ENCODE measurements around the gene ECI1.

ECI1 gene, protein sequence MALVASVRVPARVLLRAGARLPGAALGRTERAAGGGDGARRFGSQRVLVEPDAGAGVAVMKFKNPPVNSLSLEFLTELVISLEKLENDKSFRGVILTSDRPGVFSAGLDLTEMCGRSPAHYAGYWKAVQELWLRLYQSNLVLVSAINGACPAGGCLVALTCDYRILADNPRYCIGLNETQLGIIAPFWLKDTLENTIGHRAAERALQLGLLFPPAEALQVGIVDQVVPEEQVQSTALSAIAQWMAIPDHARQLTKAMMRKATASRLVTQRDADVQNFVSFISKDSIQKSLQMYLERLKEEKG

DNA sequence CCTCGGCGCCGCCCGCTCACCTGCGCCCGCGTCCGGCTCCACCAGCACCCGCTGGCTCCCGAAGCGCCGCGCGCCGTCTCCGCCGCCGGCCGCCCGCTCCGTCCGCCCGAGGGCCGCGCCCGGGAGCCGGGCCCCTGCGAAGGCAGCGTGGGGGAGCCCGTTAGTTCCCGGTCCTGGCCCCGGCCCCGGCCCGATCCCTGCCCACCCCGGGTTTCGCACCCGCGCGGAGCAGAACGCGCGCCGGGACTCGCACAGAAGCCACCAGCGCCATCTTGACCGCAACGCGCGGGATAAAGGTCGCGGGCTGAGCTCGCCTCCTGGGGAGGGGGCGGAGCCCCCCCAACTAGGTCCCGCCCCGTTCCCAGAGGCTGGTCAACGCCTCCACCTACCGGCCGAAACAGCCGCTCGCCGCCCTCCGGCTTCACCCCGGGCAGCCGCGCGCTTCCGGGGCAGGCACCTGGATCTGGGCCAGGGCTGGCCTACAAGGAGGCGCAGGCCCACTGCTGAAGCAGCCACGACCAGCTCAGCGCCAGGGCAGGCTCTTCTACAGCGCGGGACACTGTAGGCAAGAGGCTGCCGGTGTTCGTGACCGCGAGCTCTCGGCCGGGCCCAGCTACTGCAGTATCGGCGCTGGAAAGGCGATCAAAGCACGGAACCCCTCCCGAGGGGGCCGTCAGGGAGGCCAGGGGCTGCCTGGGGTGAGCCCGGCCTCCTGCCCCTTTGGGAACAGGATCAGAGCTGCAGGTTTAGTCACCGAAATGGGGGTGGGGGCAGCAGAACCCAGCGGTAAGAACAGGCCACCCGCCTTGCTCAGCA lies at the start of gene ECI1:
TSS of gene ECI1 (minus strand) at position 292 of the 816 bp plus-strand sequence. CDS start at position 271, 21 bp downstream.
- TF ChIP-seq EZH2 (IDR thresholded peaks at IDR 0.05), result no peak
- peak; percentile 65 for TF ChIP-seq POLR2AphosphoS5 (IDR thresholded peaks at IDR 0.05; ENCODE audit: borderline replicate concordance, low read depth, low read length)
- TF ChIP-seq FOXP2 (optimal IDR thresholded peaks at IDR 0.05; ENCODE audit: control extremely low read depth, extremely low read length, insufficient read depth), result no peak
- Histone ChIP-seq H3K27ac (peak within 1 kb of the TSS; percentile 31; the same call in 1 of the 2 replicates), H3K9ac (ENCODE audit: insufficient read length) (no peak within 1 kb of the TSS), H3K4me3 (no peak within 1 kb of the TSS), H3K9me3 (ENCODE audit: low read depth, low read length) (no peaks in the 10 kb centered on the region), H3K36me3 (ENCODE audit: insufficient read depth, low read length) (peaks cover 64% of the 10 kb centered on the region)
- no peak for DNase-seq (ENCODE audit: low read depth, low spot score)

DNA sequence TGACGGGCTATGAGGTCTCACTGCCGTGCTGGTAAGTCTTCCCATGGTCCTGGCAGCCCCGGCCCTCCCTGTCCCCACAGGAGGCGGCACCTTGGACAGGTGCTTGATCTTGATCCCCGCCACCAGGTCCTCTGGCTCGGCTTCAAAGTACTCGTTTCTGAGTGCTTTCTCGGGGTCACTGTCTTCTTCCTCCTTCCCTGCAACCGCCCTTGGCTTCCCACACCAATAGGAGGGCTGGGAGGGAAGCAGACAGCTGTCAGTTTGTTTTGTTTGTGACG lies 48.5 kb upstream of the ECI1 start:
- H3K36me3 ChIP-seq (ENCODE audit: insufficient read depth, low read length), result no peaks in the 10 kb centered on the region
- no peak for DNase-seq (ENCODE audit: low read depth, low spot score)
- no peaks in the 10 kb centered on the region for H3K9me3 ChIP-seq (ENCODE audit: low read depth, low read length)
- no peak overlapping the region for H3K27ac ChIP-seq
- TF ChIP-seq EZH2 (IDR thresholded peaks at IDR 0.05) (no peak), FOXP2 (optimal IDR thresholded peaks at IDR 0.05; ENCODE audit: control extremely low read depth, extremely low read length, insufficient read depth) (no peak), POLR2AphosphoS5 (IDR thresholded peaks at IDR 0.05; ENCODE audit: borderline replicate concordance, low read depth, low read length) (no peak)
- no peak overlapping the region for H3K4me3 ChIP-seq
- no peak overlapping the region for H3K9ac ChIP-seq (ENCODE audit: insufficient read length)

DNA sequence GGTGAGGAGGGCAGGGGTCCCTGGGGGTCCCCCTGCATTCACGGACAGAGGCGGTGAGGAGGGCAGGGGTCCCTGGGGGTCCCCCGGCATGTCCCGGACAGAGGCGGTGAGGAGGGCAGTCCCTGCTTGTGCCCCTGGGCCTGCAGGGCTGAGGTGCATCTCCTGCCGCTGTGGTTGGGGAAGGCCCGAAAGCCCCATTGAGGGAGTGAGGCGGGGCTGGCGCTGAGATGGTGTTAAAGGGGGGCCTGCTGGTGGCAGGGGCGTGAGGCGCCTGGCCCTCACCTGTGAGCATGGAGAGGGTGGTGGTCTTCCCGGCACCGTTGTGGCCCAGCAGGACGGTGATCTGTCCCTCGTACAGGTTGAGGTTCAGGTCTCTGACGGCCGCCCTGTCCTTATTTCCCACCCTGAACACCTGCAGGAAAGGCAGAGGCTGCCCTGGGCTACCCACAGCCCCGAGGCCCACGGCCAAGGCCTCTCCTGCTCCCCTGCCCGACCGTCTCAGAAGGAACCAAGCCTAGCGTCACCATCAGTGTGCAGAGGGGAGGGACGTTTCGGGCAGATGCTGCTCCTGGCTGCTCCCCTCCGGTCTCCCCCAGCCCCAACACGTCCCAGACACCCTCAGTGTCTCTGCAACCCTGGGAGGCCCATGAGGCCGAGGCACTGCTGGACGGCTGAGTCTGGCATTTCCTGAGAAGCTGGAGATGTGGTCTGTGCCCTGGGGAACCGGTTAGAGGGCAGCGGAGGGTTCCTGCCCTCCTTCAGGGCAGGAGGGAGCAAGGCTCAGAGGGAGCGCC lies 47.9 kb upstream of the ECI1 start:
- H3K9me3 ChIP-seq (ENCODE audit: low read depth, low read length), result no peaks in the 10 kb centered on the region
- TF ChIP-seq POLR2AphosphoS5 (IDR thresholded peaks at IDR 0.05; ENCODE audit: borderline replicate concordance, low read depth, low read length), result no peak
- TF ChIP-seq EZH2 (IDR thresholded peaks at IDR 0.05), result no peak
- TF ChIP-seq FOXP2 (optimal IDR thresholded peaks at IDR 0.05; ENCODE audit: control extremely low read depth, extremely low read length, insufficient read depth), result no peak
- no peak overlapping the region for H3K9ac ChIP-seq (ENCODE audit: insufficient read length)
- no peak for DNase-seq (ENCODE audit: low read depth, low spot score)
- H3K27ac ChIP-seq, result no peak overlapping the region
- H3K4me3 ChIP-seq, result no peak overlapping the region
- H3K36me3 ChIP-seq (ENCODE audit: insufficient read depth, low read length), result no peaks in the 10 kb centered on the region

DNA sequence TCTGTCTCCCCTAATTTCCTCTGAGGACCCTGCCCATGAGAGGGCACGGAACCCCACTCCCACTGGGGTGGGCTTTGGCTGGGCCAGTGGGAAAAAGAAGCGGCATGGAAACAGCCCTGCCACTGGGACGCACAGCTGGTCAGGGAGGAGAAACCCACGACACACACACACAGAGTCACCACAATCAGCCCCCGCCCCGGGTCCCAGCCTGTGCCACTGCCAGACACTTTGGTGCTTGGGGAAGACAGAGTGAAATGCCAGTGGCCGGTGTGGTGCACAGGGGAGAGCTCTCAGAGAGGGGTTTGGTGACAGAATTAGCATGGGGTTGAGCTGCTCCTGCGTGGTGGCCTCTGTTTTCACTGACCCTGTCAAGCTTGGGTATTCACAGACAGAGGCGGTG lies 47.2 kb upstream of the ECI1 start:
- TF ChIP-seq EZH2 (IDR thresholded peaks at IDR 0.05) (no peak), FOXP2 (optimal IDR thresholded peaks at IDR 0.05; ENCODE audit: control extremely low read depth, extremely low read length, insufficient read depth) (no peak), POLR2AphosphoS5 (IDR thresholded peaks at IDR 0.05; ENCODE audit: borderline replicate concordance, low read depth, low read length) (no peak)
- Histone ChIP-seq H3K36me3 (ENCODE audit: insufficient read depth, low read length) (no peaks in the 10 kb centered on the region), H3K27ac (no peak overlapping the region), H3K9me3 (ENCODE audit: low read depth, low read length) (no peaks in the 10 kb centered on the region), H3K9ac (ENCODE audit: insufficient read length) (no peak overlapping the region), H3K4me3 (no peak overlapping the region)
- no peak for DNase-seq (ENCODE audit: low read depth, low spot score)

DNA sequence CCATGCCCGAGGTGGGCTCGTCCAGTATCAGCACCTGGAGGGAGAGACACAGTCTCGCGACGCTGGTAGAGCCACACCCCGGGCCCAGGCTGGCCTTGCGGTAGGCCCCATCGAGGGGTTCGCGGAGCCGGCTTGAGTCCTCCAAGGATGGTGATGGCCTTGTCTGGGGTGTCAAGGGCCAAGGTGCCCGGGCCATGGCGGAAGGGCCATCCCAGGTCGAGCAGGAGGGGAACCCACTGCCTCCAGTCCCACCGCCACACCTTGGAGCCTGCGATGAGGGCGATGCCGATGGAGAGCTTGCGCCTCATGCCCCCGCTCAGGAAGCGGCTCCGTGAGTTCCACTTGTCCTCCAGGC lies 46.1 kb upstream of the ECI1 start:
- no peaks in the 10 kb centered on the region for H3K36me3 ChIP-seq (ENCODE audit: insufficient read depth, low read length)
- no peak overlapping the region for H3K9ac ChIP-seq (ENCODE audit: insufficient read length)
- H3K4me3 ChIP-seq, result no peak overlapping the region
- DNase-seq (ENCODE audit: low read depth, low spot score), result no peak
- TF ChIP-seq POLR2AphosphoS5 (IDR thresholded peaks at IDR 0.05; ENCODE audit: borderline replicate concordance, low read depth, low read length) (no peak), EZH2 (IDR thresholded peaks at IDR 0.05) (no peak), FOXP2 (optimal IDR thresholded peaks at IDR 0.05; ENCODE audit: control extremely low read depth, extremely low read length, insufficient read depth) (no peak)
- no peaks in the 10 kb centered on the region for H3K9me3 ChIP-seq (ENCODE audit: low read depth, low read length)
- no peak overlapping the region for H3K27ac ChIP-seq

DNA sequence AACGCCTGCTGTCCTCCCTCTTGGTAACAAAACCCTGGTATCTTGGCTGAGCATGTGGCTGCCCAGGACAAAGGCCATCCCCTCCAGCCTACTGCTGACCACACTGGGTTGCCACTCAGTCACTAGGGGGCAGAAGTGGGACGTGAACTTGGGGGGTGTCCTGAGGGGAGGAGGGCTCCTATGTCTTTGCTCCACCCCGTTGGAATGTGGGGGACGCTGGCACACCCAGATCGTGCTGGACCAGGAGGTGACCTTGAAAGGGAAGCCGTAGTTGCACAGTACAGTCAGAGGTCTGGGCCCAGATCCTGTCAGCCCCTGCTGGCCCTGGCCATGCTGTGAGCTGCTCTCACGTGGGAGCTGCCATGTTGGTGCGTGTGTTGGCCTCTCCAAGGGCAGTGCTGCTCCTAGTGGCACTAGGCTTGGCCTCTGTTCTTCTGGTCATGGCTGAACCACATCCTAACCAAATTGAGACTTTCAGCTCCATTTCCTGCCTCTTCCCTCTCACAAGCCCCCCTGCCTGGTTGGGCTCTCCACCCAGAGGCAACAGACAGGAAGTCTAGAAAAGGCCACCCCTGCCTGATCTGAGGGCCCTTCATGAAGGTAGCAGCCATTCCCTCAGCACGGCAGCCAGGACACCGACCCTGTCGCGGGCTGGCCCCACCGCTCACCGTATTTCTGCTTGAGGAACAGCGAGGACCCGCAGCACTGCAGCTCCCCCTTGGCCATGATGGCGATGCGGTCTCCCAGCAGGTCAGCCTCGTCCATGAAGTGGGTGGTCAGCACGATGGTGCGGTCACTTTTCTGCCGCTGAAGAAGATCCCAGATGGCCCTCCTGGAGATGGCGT lies 45.5 kb upstream of the ECI1 start:
- no peaks in the 10 kb centered on the region for H3K36me3 ChIP-seq (ENCODE audit: insufficient read depth, low read length)
- no peak overlapping the region for H3K9ac ChIP-seq (ENCODE audit: insufficient read length)
- no peak overlapping the region for H3K4me3 ChIP-seq
- no peak overlapping the region for H3K27ac ChIP-seq
- TF ChIP-seq EZH2 (IDR thresholded peaks at IDR 0.05) (no peak), POLR2AphosphoS5 (IDR thresholded peaks at IDR 0.05; ENCODE audit: borderline replicate concordance, low read depth, low read length) (no peak), FOXP2 (optimal IDR thresholded peaks at IDR 0.05; ENCODE audit: control extremely low read depth, extremely low read length, insufficient read depth) (no peak)
- H3K9me3 ChIP-seq (ENCODE audit: low read depth, low read length), result no peaks in the 10 kb centered on the region
- DNase-seq (ENCODE audit: low read depth, low spot score), result no peak

DNA sequence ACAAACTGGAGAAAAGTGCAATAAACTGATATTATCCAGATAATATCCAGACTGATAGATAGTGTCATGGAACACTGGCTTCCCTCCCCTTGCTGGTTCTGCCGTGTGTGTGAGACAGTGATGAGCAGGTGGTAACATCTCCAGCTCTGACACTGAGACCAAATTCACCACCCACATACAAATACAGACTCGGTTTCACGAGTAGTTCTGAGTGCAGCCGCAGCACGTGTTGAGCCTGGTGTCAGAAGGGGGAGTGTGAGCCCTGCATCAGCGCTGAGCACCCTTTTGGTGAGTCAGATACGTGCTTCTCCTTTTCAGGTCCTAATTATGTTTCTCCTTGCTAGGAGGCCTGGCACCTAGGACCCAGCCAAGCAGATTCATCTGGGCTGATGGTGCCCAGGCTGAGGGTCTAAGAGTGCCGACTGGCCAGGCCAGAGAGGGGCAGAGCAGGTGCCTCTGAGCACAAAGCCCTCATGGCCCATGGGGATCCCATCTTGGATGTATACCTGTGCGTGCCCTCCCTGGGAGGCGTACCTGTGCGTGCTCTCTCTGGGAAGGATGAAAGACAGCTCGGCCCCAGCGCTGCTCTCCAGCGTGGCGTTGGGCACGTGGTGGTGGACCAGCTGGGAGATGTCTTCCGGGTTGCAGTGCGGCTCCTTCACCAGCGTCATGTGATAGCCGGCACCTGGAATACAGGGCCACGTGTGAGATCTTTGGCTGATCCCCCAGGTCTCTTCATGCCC lies 43.8 kb upstream of the ECI1 start:
- no peak overlapping the region for H3K9ac ChIP-seq (ENCODE audit: insufficient read length)
- H3K4me3 ChIP-seq, result no peak overlapping the region
- no peak for DNase-seq (ENCODE audit: low read depth, low spot score)
- H3K9me3 ChIP-seq (ENCODE audit: low read depth, low read length), result no peaks in the 10 kb centered on the region
- no peak for TF ChIP-seq FOXP2 (optimal IDR thresholded peaks at IDR 0.05; ENCODE audit: control extremely low read depth, extremely low read length, insufficient read depth)
- TF ChIP-seq POLR2AphosphoS5 (IDR thresholded peaks at IDR 0.05; ENCODE audit: borderline replicate concordance, low read depth, low read length), result no peak
- TF ChIP-seq EZH2 (IDR thresholded peaks at IDR 0.05), result no peak
- no peak overlapping the region for H3K27ac ChIP-seq
- H3K36me3 ChIP-seq (ENCODE audit: insufficient read depth, low read length), result no peaks in the 10 kb centered on the region

Measured in SK-N-MC (cell line).